HepG2 (cell line): ENCODE measurements around the gene DPH2.

ENCODE experiments used
- ETV6 ChIP-seq: sonication (generic); formaldehyde crosslinking; conservative IDR thresholded peaks from 2 replicates; pipeline ENCODE4 v1.4.0; 2020; ENCODE audit warnings: missing genetic modification reagents
- EZH2 ChIP-seq: conservative IDR thresholded peaks from 2 replicates; pipeline ENCODE4 v1.6.1; 2012; ENCODE audit warnings: mild to moderate bottlenecking, low read depth, low read length, moderate library complexity
- JUND ChIP-seq: sonication (generic); formaldehyde crosslinking; IDR thresholded peaks from 2 replicates; pipeline ENCODE4 v1.8.0; 2022; ENCODE audit warnings: mild to moderate bottlenecking, missing genetic modification reagents
- TP53 ChIP-seq: sonication (generic); formaldehyde crosslinking; conservative IDR thresholded peaks from 2 replicates; pipeline ENCODE4 v1.4.0; 2020; ENCODE audit warnings: missing genetic modification reagents

DNA sequence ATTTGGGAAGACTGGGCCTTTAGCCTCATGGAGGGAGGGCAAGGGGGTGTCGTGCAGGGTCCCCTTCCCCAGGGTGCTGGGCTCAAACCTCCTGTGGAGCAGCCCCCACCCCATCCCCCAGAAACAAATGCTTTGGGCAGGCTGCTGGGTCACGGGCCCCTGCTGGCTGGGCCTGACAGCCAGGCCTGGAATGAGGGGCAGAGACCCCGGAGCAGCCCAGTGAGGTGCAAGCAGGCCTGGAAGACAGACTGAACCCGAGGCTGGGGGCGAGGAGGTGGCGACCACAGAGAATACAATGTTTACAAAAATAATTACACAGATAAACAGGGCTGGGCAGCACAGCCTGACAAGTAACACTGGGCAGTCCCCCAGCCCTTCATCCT, 26.9 kb downstream of the DPH2 start:
- TF ChIP-seq ETV6 (no peak), JUND (CRISPR knock-in tag) (no peak), EZH2 (no peak), TP53 (CRISPR knock-in tag) (no peak)
